Hepatocyte (in vitro differentiated cells): ENCODE data around the gene GIN1. TPM values are rescaled to one million over a fixed set of nuclear protein-coding genes. Genes with fewer than 3 reads are reported as not detected.
"Not testable (repeated sequence)": the region's sequence is repeated elsewhere in the genome, so short reads cannot be mapped to it uniquely, and the experiment has no call there.

Experiments
- DNase-seq: peaks from one replicate; pipeline ENCODE4 v3.0.0-alpha.2; 2016; ENCODE audit warnings: low spot score
- H2AFZ ChIP-seq: fragments of 200-600 bp; sonication (generic); 2 replicates; pipeline ENCODE4 v1.6.0; 2016; ENCODE audit warnings: antibody characterized with exemption, mild to moderate bottlenecking
- H3K27ac ChIP-seq: fragments of 200-600 bp; sonication (generic); 2 replicates; pipeline ENCODE4 v1.5.1; 2016; ENCODE audit warnings: mild to moderate bottlenecking
- H3K27me3 ChIP-seq: fragments of 200-600 bp; sonication (generic); 2 replicates; pipeline ENCODE4 v1.6.1; 2016
- H3K36me3 ChIP-seq: fragments of 200-600 bp; sonication (generic); replicated peaks from 2 replicates; pipeline ENCODE4 v1.5.1; 2016; ENCODE audit warnings: low read depth; ENCODE audit not compliant: insufficient read depth
- H3K4me1 ChIP-seq: fragments of 200-600 bp; sonication (generic); 2 replicates; pipeline ENCODE4 v1.5.1; 2016; ENCODE audit warnings: mild to moderate bottlenecking, moderate library complexity; ENCODE audit not compliant: insufficient read depth
- H3K4me2 ChIP-seq: fragments of 200-600 bp; sonication (generic); 2 replicates; pipeline ENCODE4 v1.6.0; 2016
- H3K4me3 ChIP-seq: fragments of 200-600 bp; sonication (generic); 2 replicates; pipeline ENCODE4 v1.5.1; 2016; ENCODE audit warnings: mild to moderate bottlenecking
- H3K79me2 ChIP-seq: fragments of 200-600 bp; sonication (generic); 2 replicates; pipeline ENCODE4 v1.6.0; 2017; ENCODE audit warnings: mild to moderate bottlenecking
- H3K9me2 ChIP-seq: fragments of 200-600 bp; sonication (generic); replicated peaks from 2 replicates; pipeline ENCODE4 v1.6.0; 2017; ENCODE audit warnings: mild to moderate bottlenecking; ENCODE audit not compliant: insufficient read depth
- H3K9me3 ChIP-seq: fragments of 200-600 bp; sonication (generic); 2 replicates; pipeline ENCODE4 v1.5.1; 2016; ENCODE audit warnings: low read depth, mild to moderate bottlenecking
- H4K20me1 ChIP-seq: fragments of 200-600 bp; sonication (generic); 2 replicates; pipeline ENCODE4 v1.6.0; 2016; ENCODE audit warnings: mild to moderate bottlenecking; ENCODE audit not compliant: insufficient read depth, poor library complexity, severe bottlenecking
- CTCF ChIP-seq: fragments of 200-600 bp; sonication (generic); IDR thresholded peaks from 2 replicates; pipeline ENCODE4 v1.5.1; 2016; ENCODE audit warnings: antibody characterized with exemption, mild to moderate bottlenecking; ENCODE audit not compliant: poor library complexity
- EZH2 ChIP-seq: fragments of 200-600 bp; sonication (generic); IDR thresholded peaks from 2 replicates; pipeline ENCODE4 v1.6.1; 2016; ENCODE audit warnings: antibody characterized with exemption, mild to moderate bottlenecking, borderline replicate concordance
- EZH2phosphoT487 ChIP-seq: fragments of 200-600 bp; sonication (generic); IDR thresholded peaks from one replicate; pipeline ENCODE4 v1.6.1; 2018; ENCODE audit warnings: antibody characterized with exemption, mild to moderate bottlenecking, low read depth, moderate library complexity; ENCODE audit not compliant: unreplicated experiment, severe bottlenecking
- WGBS: methylation state at CpG from one replicate; pipeline ENCODE4 v1.1.6; 2016; ENCODE audit warnings: low lambda C conversion rate; ENCODE audit errors: missing lambda C conversion rate; 5-methylcytosine and 5-hydroxymethylcytosine counted together
- polyA plus RNA-seq: library from polyadenylated mRNA; unstranded; fragments of >200 nt; fragmentation: Nextera tagmentation; extraction: Ambion mirVana; gene quantifications from 2 replicates; pipeline ENCODE4 v1.2.1, GENCODE V29; 2016
- total RNA-seq: library from RNA; depleted of rRNA; stranded (reverse); fragments of >200 nt; gene quantifications from 2 replicates; pipeline ENCODE4 v1.2.3, GENCODE V29; 2014

GIN1 gene
- total and polyA plus RNA-seq, 2 experiments from 2014 or later, result 5.5 to 7.4 TPM

DNA sequence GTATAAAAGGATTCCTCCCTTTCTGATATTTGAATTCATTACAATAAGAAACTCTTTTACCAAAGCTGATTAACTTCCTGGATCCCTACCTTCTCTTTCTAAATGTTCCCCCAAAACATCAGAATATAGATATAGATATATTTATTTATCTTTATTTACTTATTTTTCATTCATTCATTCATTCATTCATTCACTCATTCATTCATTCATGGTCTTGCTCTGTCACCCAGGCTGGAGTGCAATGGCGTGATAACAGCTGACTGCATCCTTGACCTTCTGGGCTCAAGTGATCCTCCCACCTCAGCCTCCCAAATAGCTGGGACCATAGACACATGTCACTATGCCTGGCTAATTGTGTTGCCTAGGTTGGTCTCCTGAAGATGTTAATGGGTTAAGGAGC is 30.7 kb downstream of the GIN1 start:
- 93% methylated on average over 1 of the region's 1 CpG for WGBS
- TF ChIP-seq EZH2, result no peak
- TF ChIP-seq EZH2phosphoT487, result no peak
- no peak for TF ChIP-seq CTCF
- Histone ChIP-seq H4K20me1 (no peaks in the 10 kb centered on the region), H2AFZ (no peak overlapping the region), H3K9me2 (no peaks in the 10 kb centered on the region), H3K4me3 (no peak overlapping the region), H3K4me1 (no peaks in the 10 kb centered on the region), H3K79me2 (no peaks in the 10 kb centered on the region), H3K4me2 (no peak overlapping the region), H3K9me3 (no peaks in the 10 kb centered on the region), H3K27ac (no peak overlapping the region), H3K36me3 (no peaks in the 10 kb centered on the region), H3K27me3 (no peaks in the 10 kb centered on the region)
- no peak for DNase-seq

- peaks cover 5% of the 10 kb centered on the region for H3K9me3 ChIP-seq
- no peaks in the 10 kb centered on the region for H3K79me2 ChIP-seq
- no peaks in the 10 kb centered on the region for H3K4me1 ChIP-seq
- no peaks in the 10 kb centered on the region for H3K27me3 ChIP-seq
- H3K4me3 ChIP-seq, result no peak overlapping the region
- no peak overlapping the region for H3K4me2 ChIP-seq
- no peaks in the 10 kb centered on the region for H3K9me2 ChIP-seq
- H4K20me1 ChIP-seq, result no peaks in the 10 kb centered on the region
- no peak for TF ChIP-seq EZH2
- H2AFZ ChIP-seq, result no peak overlapping the region
- no peaks in the 10 kb centered on the region for H3K36me3 ChIP-seq
- no peak for DNase-seq
- no peak overlapping the region for H3K27ac ChIP-seq
- 88% methylated on average over 1 of the region's 1 CpG for WGBS
Observed at GRCh38 chr5:103086547-103086946, 33.4 kb downstream of the GIN1 start.

- H3K36me3 ChIP-seq, result no peaks in the 10 kb centered on the region
- no peaks in the 10 kb centered on the region for H3K79me2 ChIP-seq
- no peak for DNase-seq
- no peak for TF ChIP-seq EZH2
- TF ChIP-seq EZH2phosphoT487, result no peak
- no peak for TF ChIP-seq CTCF
- H3K27ac ChIP-seq, result no peak overlapping the region
- no peak overlapping the region for H3K4me2 ChIP-seq
- 100% methylated on average over 4 of the region's 4 CpGs for WGBS
- no peaks in the 10 kb centered on the region for H4K20me1 ChIP-seq
- peaks cover 5% of the 10 kb centered on the region for H3K9me3 ChIP-seq
- H2AFZ ChIP-seq, result no peak overlapping the region
- H3K27me3 ChIP-seq, result no peaks in the 10 kb centered on the region
- no peak overlapping the region for H3K4me3 ChIP-seq
- H3K4me1 ChIP-seq, result no peaks in the 10 kb centered on the region
- H3K9me2 ChIP-seq, result no peaks in the 10 kb centered on the region
Observed at GRCh38 chr5:103079796-103080195, 40.1 kb downstream of the GIN1 start.

DNA sequence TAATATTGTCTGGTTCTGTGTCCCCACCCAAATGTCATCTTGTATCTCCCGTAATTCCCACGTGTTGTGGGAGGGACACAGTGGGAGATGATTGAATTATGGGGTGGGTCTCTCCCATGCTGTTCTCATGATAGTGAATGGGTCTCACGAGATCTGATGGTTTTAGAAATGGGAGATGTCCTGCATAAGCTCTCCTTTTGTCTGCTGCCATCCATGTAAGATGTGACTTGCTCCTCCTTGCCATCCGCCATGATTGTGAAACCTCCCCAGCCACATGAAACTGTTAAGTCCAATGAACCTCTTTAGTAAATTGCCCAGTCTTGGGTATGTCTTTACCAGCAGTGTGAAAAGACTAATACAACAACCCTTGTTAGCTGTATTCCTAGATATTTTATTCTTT is 44.5 kb downstream of the GIN1 start:
- Histone ChIP-seq H3K9me3 (no peaks in the 10 kb centered on the region), H4K20me1 (no peaks in the 10 kb centered on the region), H3K4me1 (no peaks in the 10 kb centered on the region), H3K36me3 (no peaks in the 10 kb centered on the region), H3K79me2 (no peaks in the 10 kb centered on the region), H3K27me3 (no peaks in the 10 kb centered on the region), H3K4me2 (no peak overlapping the region), H3K9me2 (no peaks in the 10 kb centered on the region), H2AFZ (no peak overlapping the region), H3K27ac (no peak overlapping the region), H3K4me3 (no peak overlapping the region)
- no peak for TF ChIP-seq CTCF
- no peak for TF ChIP-seq EZH2phosphoT487
- TF ChIP-seq EZH2, result no peak
- WGBS, result 92% methylated on average over 4 of the region's 4 CpGs
- DNase-seq, result no peak

DNA sequence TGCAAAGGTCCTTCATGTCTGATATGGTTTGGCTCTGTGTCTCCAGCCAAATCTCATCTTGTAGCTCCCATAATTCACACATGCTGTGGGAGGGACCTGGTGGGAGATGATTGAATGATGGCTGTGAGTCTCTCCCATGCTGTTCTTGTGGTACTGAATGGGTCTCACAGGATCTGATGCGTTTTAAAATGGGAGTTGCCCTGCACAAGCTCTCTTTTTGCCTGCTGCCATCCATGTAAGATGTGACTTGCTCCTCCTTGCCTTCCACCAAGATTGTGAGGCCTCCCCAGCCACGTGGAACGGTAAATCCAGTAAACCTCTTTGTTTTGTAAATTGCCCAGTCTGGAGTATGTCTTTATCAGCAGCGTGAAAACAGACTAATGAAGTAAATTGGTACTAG is 46.4 kb downstream of the GIN1 start:
- not testable (repeated sequence) for H3K36me3 ChIP-seq, H3K9me3 ChIP-seq, DNase-seq, H4K20me1 ChIP-seq, H3K79me2 ChIP-seq, H3K4me1 ChIP-seq, H3K9me2 ChIP-seq, H3K4me3 ChIP-seq, H3K4me2 ChIP-seq, H2AFZ ChIP-seq, H3K27ac ChIP-seq, H3K27me3 ChIP-seq
- WGBS, result 88% methylated on average over 4 of the region's 4 CpGs
